PC-3 (cell line): ENCODE data around the gene RBL1.

ENCODE experiments used
- CTCF ChIP-seq: fragments of 300-600 bp; sonication (generic); conservative IDR thresholded peaks from 2 replicates; pipeline ENCODE4 v1.5.1; 2017; ENCODE audit warnings: antibody characterized with exemption, low read depth, mild to moderate bottlenecking, low read length
- EZH2 ChIP-seq: fragments of 300-600 bp; sonication (generic); IDR thresholded peaks from one replicate; pipeline ENCODE4 v1.6.1; 2017; ENCODE audit warnings: antibody characterized with exemption, mild to moderate bottlenecking, low read length; ENCODE audit not compliant: unreplicated experiment

DNA sequence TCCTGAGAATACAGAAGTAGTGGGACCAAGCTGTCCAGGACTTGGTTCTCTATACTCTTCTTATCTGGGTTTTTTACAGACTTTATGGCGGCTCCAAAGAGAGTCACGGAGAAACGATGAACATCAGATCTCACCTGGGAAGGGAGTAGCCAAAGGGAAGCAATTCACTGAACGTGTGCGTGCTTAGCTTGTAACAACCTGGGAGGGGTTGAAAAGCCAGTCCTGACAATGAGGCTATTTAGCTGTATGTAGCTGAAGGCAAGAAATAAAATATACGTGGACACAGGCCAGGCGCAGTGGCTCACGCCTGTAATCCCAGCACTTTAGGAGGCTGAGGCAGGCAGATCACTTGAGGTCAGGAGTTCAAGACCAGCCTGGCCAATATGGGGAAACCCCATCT is 18.2 kb upstream of the RBL1 start:
- TF ChIP-seq CTCF: no peak
- no peak for TF ChIP-seq EZH2
